Stimulated activated CD4-positive, alpha-beta T cell treated with anti-CD3 and anti-CD28 coated beads, TNF-alpha, amount 100 ng/mL, for 4 hours (primary cell): ENCODE data around the gene CFAP107.

Experiments
- DNase-seq, 3 experiments: peaks; one replicate each; pipeline ENCODE4 v3.0.0-alpha.2; 2020; ENCODE audit warnings: low read depth in 3 of 3

Gene CFAP107

DNA sequence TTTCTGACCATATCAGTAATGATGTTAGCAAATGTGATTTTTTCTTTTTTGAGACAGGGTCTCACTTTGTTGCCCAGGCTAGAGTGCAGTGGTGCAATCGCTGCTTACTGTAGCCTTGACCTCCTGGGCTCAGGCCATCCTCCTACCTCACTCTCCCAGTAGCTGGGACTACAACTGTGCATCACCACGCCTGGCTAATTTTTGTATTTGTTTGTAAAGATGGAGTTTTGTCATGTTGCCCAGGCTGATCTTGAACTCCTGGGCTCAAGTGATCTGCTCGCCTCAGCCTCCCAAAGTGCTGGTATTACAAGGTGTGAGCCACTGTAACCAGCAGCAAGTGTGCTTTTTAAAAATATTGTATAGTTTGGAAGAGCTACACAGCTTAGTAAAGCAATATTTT lies 4.1 kb upstream of the CFAP107 start:
- no peak for DNase-seq

DNA sequence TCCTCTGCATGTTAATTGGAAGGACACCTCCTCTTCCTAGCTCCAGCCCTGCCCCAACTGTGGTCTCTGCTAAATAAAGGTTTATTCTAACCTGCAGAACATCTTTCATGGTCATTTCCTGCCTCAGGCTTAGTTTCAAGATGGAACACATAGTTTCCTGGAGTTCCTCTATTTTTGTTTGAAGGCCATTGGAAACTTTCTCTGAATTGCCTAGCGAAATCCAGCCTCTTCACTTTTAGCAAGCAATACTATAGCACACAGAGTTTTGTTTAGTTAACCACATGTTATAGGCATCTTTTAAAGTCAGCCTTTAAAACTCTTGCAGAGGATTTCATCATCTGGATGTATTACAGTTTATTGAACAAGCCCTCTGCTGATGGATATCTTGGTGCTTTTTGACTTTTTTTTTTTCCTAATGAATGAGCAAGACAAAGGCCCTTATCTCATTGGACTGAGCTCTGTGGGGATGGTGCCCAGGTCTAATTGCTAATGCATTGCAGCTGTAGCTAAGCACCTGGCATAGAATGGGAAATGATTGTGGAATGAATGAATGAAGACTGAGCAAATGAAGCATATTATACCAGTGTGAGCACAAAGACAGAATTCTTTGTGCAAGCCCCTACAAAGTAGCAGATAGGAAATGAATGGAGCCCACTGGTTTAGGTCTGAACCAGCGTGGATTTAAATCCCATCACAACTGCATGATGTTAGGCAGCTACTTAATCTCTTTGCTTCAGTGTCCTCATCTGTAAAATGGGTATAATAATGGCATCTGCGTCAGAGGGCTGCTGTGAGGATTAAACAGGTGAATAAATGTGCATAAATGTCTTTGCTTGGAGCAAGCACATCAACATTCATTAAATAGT lies 641 bp upstream of the CFAP107 start:
- DNase-seq: no peak

DNA sequence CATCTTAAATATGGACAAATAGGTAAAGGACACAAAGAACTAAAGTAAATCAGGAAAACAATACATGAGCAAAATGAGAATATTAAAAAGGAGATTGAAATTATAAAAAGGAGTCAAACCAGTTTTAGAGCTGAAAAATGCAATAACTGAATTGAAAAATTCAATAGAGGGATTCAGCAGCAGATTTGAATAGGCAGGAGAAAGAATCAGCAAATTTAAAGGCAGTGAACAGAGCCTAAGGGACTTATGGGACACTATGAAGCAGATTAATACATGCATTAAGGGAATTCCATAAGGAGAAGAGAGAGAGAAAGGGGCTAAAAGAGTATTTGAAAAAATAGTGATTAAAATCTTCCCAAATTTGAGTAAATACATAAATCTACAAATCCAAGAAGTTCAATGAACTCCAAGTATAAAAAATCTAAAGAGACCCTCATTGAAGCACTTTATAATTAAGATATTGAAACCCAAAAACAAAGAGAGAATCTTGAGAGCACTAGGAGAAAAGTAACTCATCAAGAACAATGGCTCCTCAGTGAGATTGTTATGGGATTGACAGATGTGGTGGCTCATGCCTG lies 2.9 kb downstream of the CFAP107 start:
- no peak for DNase-seq

DNA sequence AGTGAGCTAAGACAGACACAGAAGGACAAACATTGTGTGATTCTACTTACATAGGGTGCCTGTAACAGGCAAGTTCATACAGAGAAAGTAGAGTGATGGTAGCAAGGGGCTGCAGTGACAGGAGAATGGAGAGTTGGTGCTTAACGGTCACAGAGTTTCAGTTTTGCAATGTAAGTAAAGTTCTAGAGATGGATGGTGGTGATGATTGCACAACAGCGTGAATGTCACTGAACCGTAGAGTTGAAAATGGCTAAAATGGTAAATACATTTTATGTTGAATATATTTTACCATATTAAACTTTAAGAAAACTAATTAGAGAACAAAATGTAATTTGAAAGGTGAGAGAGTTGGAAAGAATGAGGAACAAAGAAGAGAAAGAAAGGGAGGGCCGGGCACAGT lies 8.7 kb downstream of the CFAP107 start:
- no peak for DNase-seq

DNA sequence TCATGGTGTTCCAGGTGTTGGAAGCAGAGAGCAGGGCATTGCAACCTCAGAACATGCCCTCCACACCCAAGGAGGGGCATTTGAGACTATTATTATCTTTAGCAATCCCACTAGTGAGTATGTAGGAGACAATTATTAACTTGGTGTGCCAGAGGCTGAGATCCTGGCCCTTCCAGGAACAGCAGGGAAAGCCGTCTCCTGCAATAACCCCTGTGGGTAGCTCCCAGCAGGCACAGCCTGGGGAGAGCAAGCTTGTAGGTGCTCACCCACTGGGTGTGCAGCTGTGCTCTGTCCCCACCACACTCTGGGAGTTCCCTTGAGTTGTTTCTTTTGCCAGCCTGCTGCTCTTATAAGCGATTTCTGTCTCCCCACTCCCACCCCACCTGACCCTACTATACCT lies 10.3 kb downstream of the CFAP107 start:
- DNase-seq: no peak

DNA sequence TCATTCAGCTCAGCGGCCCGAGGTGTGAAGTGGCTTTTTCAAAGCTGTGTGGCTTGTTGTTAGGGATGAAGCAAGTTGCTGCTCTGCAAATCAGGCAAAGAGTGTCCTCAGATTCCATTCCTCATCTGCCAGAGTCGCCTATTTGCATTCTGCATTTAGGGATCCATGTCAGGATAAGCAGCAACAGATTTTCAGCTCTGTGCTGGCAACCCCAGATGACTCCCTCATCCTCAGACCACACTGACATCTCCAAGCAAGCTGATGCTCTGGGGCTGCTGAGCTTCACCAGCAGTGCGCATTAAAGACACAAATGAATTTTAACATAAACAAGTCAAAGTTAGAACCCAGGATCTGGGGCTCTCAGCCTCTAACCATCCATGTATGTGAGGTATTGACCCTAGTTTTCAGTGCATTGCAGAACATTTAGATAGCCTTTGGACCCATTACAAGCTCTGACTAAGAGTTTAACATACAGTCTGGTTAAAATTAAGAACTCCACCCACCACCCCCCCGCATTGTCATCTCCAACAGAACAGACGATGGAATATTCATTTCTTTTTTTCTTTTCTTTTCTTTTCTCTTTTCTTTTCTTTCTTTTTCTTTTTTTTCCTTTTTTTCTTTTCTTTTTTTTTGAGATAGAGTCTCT lies 10.9 kb downstream of the CFAP107 start:
- DNase-seq: no peak

DNA sequence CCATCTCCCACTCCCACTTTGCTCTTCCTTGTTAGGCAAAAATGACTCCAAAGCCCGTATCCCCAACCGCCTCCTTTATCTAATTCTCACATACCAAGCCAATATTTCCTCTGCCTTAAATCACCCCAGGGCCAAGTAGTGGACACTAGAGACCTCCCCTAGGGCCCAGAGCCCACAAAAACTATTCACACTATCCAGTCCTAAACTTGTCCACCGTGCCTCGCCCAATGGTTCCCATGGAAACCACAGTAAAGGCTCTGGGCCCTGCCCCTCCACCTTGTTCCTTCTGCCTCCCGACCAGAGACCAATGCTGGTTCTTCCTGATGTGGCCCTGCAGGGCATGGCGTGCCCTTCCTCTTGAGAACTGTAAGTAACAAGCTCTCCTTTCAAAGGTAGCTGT lies 11.8 kb downstream of the CFAP107 start:
- DNase-seq: no peak

DNA sequence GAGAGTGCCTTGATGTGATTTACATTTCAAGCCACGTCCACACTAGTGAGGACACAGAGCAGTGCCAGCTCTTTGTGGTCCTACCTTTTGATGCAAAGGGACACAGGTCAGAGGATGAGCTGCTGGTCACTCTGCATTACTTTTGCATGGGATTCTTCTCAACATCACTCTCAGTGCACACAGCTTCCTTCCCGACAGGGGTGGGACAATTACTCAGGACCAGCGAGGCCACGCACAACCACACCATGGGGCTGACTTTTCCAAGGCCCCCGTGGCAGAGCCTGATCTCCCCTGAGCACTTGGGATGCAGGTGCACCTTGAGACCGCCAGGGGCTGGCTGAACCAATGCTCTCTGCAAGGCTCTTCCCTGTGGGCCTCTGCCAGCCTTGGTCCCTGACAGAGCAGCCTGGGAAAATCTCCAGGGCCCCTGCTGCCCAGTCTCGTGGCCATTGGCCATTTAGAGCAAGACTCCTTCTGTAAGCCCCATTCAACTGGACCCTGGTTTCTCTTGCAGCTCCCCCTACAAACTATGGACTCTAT lies 14.3 kb downstream of the CFAP107 start:
- no peak for DNase-seq

DNA sequence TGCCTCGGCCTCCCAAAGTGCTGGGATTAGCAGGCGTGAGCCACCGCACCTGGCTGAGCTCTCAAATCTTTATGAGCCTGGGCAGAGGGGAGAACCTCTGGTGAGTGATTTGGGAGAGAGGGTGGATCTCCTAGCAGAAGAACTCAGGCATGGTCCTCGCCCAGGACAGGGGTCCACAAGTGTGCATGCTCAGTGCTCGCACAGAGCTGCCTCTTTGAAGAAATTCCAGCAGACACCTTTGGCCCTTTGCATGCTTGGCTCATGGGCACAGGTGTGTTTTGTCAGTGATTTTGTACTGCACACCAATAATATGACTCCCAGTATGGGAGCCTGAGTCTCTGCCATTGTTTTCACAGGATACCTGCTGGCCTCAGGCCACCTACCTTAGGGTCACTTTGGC lies 15.8 kb downstream of the CFAP107 start:
- DNase-seq: no peak

DNA sequence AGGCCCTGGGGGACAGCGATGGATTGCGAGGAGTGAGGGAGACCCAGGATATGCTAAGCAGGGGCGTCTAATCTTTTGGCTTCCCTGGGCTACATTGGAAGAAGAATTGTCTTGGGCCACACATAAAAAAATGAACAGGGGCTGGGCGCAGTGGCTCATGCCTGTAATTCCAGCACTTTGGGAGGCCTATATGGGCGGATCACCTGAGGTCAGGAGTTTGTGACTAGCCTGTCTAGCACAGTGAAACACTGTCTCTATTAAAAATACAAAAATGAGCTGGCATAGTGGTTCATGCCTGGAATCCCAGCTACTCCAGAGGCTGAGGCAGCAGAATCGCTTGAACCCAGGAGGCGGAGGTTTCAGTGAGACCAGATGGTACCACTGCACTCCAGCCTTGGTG lies 16.8 kb downstream of the CFAP107 start:
- DNase-seq: no peak

DNA sequence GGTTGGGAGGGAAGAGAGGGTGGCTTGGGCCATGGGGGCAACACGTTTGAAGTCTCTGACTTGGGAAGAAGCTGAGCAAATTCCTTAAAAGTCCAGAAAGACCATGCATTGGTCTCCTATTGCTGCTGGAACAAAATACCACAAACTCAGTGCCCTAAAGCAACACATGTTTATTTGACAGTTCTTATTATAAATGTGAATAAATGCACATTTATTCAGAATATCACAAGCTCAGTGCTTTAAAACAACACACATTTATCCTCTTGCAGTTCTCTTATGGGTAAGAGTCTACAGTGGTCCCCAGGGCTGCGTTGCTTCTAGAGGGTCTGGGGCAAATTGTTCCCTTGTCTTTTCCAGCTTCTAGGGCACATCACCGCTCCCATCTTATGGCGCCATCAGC lies 17.5 kb downstream of the CFAP107 start:
- DNase-seq: no peak

DNA sequence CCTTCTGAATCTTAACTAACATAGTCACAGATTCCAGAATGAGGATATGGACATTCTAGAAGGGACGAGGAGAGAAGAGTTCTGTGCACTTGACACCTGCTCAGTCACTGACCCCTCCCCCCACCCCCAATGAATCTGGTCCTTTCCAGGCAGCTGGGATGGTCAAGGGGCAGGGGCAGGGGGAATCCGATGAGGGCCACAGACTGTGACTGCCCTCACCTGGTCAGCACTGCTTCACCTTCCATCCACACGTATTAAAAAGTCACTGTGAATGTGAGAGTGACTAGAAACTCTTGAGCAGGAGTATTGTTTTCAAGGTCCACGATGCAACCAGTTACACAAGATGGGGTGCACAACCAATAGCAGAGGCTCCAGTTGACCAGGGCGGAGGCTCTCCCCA lies 18.0 kb downstream of the CFAP107 start:
- no peak for DNase-seq

DNA sequence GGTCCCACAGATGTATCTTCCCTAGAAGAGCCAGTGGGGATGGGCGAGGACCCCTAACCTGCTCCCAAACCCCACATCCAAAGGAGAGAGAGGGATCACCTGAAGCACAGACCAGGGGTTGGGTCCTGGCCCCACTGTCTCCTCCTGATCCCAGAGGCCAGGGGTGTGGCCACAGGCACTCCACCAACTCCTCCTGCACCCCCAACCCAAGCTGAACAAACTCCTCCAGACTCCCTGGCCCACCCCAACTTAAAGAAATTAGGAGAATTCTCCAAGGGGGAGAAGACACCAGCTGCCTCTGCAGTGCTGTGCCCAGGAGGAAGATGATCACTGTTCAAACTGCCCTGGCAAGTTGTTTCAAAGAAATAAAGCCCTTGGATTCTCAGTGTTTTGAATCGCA lies 23.0 kb downstream of the CFAP107 start:
- DNase-seq: no peak

DNA sequence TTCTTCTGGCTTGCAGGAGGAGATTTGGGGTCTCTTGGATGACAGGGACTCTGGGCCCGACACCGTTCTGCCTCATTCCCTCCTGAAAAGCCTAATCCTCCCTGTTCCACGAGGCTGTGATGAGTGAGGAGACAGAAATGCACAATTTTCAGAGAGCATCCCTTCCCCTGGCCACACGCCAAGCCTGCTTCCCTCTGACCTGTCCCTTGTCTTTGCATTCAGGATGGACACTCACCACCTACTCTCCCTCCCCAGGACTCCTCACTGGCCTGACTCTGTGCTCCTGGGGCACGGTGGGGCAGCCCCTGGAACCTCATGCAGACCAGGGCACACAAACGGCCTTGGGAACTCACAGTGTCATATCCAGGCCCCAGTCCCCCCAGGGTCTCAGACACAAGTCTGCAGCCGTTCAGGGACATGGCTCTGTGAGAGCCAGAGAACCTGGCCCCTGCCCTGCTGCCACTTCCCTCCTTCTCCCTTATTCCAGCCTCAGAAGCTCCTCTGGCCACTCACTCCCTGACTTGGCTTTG lies 24.0 kb downstream of the CFAP107 start:
- DNase-seq: no peak

DNA sequence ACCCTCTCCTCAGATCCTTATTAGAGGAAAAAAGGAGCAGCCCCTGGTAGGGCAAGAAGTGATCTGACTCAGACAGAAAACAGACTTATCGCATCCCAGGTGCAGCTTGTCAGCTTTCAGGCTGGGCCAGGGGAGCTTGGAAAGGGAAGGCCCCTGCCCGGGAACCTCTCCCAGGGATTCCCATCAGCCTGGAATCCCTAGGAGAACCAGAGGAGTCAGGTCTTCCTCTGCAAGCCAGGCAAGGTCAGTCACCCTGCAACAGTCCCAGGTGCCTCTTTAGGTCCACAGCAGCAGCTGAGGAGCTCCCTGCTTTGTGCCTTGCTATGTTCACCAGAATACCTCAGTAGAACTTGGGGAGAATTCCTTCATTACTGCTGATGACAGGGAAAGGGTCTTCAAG lies 24.6 kb downstream of the CFAP107 start:
- no peak for DNase-seq

DNA sequence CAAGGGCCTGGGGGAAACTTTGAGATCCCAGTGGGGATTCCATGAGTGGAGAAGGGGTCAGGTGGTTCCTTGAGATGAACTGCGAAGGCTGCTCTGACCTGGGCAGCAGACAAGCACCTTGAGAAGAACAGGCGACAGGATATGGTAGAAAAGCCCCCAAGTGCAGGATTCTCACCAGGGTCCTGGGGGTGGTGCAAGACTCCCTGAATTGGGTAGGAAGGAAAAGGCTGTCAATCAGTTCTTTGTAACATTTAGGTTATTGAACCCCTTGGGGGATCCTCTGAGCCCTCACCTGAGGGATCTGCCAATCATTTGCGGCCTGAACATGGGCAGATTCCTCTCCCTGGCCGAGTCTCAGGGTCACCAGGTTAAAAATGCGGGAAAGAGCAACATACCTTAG lies 25.2 kb downstream of the CFAP107 start:
- no peak for DNase-seq

DNA sequence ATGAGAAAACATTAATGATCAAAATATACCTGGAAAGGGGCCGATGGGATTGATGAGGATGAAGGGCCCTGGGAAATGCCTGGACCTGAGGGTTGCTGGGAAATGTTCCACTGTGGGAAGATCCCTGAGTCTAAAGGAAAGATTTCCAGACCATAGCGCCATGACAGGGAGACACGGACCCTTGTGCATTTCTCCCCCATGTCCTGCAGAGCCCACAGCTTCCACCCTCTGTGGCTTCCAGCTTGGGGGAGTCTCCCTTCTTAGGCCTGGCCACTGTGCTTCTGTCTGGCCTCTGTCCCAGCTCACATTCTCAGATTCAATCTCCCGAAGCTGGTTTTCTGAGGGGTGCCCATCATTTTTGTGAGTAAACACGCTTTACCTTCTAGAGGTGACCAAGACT lies 26.5 kb downstream of the CFAP107 start:
- no peak for DNase-seq

DNA sequence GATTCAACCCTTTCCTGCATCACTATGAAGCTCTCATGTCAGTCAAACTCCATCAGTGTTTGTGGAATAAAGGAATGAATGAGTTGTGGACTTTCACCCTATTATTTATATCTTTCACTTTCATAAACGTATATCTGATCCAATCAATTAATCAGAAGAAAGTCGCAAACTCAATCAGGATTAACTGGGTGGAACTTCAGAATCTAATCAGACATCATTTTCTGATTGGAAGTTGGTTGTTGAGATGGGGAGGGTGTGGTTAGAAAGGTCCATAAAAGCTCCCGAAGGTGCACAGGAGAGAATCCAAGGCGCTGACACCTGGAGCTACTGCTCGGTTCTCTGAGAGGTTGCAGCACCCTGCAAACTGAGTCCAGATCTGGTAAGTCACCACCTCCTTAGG lies 27.4 kb downstream of the CFAP107 start, which contains the start of gene PRAMEF12:
Gene PRAMEF12, plus strand, starts transcription at position 301 of the 400 bp plus-strand sequence. CDS start 1,130 bp downstream, outside the sequence.
- DNase-seq: no peak

DNA sequence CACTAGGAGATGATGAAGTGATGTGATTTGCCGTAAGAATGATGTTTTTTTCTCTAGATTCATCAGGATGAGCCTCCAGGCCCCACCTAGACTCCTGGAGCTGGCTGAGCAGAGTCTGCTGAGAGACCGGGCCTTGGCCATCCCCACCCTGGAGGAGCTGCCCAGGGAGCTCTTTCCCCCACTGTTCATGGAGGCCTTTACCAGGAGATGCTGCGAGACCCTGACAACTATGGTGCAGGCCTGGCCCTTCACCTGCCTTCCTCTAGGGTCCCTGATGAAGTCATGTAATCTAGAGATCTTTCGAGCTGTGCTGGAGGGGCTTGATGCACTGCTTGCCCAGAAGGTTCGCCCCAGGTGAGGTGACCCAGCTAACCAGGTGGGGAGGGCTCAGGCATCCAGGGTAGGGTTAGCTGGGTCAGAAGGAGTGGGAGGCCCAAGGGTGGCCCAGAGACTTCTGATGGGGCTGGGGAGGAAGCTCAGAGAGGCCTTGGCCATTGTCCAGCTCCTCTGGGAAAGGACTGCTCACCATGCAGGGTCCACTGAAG lies 28.9 kb downstream of the CFAP107 start:
- DNase-seq: no peak

DNA sequence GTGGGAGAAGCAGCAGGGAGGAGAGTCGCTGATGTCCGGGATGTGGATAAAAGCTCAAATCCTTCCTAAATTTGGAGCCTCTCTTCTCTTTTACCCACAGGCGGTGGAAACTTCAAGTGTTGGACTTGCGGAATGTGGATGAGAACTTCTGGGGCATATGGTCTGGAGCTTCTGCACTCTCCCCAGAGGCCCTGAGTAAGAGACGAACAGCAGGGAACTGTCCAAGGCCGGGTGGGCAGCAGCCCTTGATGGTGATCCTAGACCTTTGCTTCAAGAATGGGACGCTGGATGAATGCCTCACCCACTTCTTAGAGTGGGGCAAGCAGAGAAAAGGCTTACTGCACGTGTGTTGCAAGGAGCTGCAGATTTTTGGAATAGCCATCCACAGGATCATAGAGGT lies 29.4 kb downstream of the CFAP107 start:
- DNase-seq: no peak

DNA sequence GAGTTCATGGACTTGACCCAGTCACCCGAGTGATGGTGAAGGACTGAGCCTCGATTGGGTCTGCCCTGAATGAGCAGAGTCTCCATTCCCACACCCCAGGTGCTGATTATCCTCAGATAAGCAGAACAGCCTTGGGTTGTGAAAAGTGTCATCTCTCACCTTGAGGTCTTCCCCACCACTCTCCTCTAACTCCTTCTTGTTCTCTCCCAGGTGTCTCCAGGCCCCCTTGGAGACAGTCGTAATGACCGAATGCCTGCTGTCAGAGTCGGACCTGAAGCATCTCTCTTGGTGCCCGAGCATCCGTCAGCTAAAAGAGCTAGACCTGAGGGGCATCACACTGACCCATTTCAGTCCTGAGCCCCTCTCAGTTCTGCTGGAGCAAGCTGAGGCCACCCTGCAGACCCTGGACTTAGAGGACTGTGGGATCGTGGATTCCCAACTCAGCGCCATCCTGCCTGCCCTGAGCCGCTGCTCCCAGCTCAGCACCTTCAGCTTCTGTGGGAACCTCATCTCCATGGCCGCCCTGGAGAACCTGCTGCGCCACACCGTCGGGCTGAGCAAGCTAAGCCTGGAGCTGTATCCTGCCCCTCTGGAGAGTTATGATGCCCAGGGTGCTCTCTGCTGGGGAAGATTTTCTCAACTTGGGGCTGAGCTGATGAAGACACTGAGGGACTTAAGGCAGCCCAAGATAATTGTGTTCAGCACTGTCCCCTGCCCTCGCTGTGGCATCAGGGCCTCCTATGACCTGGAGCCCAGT lies 31.0 kb downstream of the CFAP107 start:
- no peak for DNase-seq
